ENCODE data around the gene ZNF462. TPM values are rescaled to one million over a fixed set of nuclear protein-coding genes. Genes with fewer than 3 reads are reported as not detected.

The ZNF462 gene
- total and polyA plus RNA-seq, 9 donors = 7.0 to 18.8 (median 9.2) TPM

DNA sequence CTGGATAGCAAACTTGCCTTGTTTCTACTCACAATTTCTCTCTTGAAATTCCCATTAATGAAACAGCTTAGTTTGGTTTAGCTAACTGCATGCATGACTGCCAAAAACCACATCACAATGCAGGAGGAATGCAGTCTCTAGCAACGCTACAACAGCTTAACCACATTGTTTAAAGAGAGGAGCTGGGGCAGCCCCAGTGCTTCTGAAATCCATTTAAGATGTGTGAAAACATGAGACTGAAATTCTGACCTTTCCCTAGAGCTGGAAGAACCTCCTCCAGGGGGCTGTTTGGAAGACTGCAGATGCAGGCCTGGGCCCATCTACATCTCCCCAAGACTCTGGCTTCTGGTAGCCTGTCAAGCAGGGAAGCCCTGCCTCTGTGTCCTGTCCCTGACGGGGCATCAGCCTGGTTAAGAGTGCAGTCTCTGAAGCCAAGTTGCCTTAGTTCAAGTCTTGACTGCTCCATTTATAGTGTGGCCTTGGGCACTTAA is 157.1 kb downstream of the ZNF462 start:
- no peak overlapping the region for H3K4me3 ChIP-seq (ENCODE audit: low read length)
- H3K27me3 ChIP-seq (ENCODE audit: control insufficient read depth, insufficient read depth, low read length) = no peaks in the 10 kb centered on the region
- peaks cover 7% of the 10 kb centered on the region for H3K9me3 ChIP-seq (replicated peaks; ENCODE audit: control insufficient read depth, low read depth, low read length)
- peak; percentile 94 for DNase-seq
- 63% methylated on average over 1 of the region's 2 CpGs for whole genome bisulfite sequencing (ENCODE audit: insufficient coverage)
- H3K27ac ChIP-seq (ENCODE audit: low read length) = peak overlapping the region; percentile 64
- peaks cover 5% of the 10 kb centered on the region for H3K4me1 ChIP-seq (ENCODE audit: control insufficient read depth, insufficient read depth, low read length)
- H3K36me3 ChIP-seq (ENCODE audit: control insufficient read depth, insufficient read depth, low read length) = no peaks in the 10 kb centered on the region

DNA sequence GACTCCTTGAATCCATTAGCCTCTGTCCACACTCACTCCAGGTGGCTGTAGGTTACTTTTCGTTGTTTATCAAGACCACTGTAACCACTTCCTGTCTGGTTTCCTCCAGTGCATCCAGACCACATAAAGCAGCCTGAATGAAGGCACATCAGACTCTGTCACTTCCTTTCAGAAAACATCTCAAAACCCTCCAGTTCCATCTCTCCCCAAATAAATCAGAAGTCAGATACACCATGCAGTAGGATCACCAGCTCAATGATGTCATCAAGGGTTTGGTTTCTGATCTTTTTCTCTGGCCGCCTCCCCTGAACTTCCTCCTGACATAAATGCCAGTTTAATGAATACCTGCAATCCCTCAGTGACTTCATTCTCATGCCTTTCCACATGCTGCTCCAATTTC is 161.2 kb downstream of the ZNF462 start:
- H3K27ac ChIP-seq (ENCODE audit: low read length) = no peak overlapping the region

DNA sequence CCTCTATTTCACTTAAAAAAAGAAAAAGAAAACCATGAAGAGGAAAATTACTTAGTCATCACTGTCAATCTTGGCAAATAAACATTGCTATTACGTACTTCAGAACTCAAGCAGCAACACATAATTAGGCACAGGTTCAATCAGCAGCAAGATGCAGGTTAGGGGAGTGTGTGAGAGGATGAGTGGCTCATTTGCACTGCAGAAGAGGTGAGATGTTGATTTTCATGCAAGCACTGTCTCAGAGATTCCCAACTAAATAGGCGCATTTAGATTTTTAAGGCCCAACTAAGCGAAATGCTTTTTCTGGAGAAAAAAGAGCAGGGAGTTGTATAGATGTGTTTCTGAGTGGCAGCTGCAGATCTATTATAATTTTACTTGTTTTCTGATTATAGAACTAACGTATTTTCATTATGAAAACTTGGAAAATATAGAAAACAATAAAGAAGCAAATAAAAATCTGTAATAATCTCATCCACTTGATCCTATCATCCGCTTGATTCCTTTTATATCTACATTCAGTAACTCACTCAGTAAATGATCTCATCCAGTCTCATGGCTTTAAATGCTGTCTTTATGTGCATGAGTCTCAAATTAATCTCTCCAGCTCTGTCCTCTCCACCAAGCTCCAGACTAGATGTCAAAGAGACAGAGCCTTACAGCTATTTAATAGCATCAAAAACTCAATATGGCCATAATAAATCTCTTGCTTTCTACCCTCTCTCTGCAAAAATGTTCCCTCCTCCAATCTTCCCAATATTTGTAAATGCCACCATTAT is 162.5 kb downstream of the ZNF462 start:
- Histone ChIP-seq H3K27ac (ENCODE audit: low read length) (no peak overlapping the region), H3K4me3 (ENCODE audit: low read length) (no peak overlapping the region), H3K4me1 (ENCODE audit: control insufficient read depth, insufficient read depth, low read length) (no peaks in the 10 kb centered on the region), H3K9me3 (replicated peaks; ENCODE audit: control insufficient read depth, low read depth, low read length) (no peaks in the 10 kb centered on the region), H3K27me3 (ENCODE audit: control insufficient read depth, insufficient read depth, low read length) (no peaks in the 10 kb centered on the region), H3K36me3 (ENCODE audit: control insufficient read depth, insufficient read depth, low read length) (no peaks in the 10 kb centered on the region)
- 100% methylated on average over 1 of the region's 5 CpGs for WGBS (ENCODE audit: insufficient coverage)
- DNase-seq = no peak

More for the DNA sequence above, 161.2 kb downstream of the ZNF462 start:
- 49% methylated on average over 2 of the region's 2 CpGs for WGBS (ENCODE audit: insufficient coverage)
- H3K9me3 ChIP-seq (replicated peaks; ENCODE audit: control insufficient read depth, low read depth, low read length) = no peaks in the 10 kb centered on the region
- H3K4me1 ChIP-seq (ENCODE audit: control insufficient read depth, insufficient read depth, low read length) = peaks cover 3% of the 10 kb centered on the region
- H3K4me3 ChIP-seq (ENCODE audit: low read length) = no peak overlapping the region
- H3K27me3 ChIP-seq (ENCODE audit: control insufficient read depth, insufficient read depth, low read length) = no peaks in the 10 kb centered on the region
- DNase-seq = no peak
- H3K36me3 ChIP-seq (ENCODE audit: control insufficient read depth, insufficient read depth, low read length) = no peaks in the 10 kb centered on the region

DNA sequence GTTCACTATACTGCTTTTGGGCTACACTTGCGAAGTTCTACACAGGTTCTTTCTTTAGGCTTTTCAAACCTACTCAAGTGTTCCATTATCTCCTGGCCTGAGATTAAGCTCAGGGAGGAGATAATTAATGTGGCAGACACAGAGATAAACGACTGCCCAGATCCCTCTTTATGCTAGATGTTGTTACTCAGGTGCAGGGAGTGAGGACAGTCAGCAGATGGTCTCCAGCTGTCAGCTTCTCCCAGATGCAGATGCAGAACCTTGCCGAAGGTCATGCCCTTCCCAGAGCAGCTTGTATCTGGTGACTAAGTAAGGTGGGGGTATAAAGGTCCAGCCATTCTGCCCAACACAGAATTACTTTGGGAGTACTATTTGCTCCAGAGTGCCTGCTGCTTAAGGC is 166.2 kb downstream of the ZNF462 start:
- H3K27me3 ChIP-seq (ENCODE audit: control insufficient read depth, insufficient read depth, low read length) = no peaks in the 10 kb centered on the region
- no CpG with 5 or more reads among the region's 3 CpGs for WGBS (ENCODE audit: insufficient coverage)
- no peaks in the 10 kb centered on the region for H3K4me1 ChIP-seq (ENCODE audit: control insufficient read depth, insufficient read depth, low read length)
- DNase-seq = no peak
- no peak overlapping the region for H3K4me3 ChIP-seq (ENCODE audit: low read length)
- H3K36me3 ChIP-seq (ENCODE audit: control insufficient read depth, insufficient read depth, low read length) = no peaks in the 10 kb centered on the region
- no peaks in the 10 kb centered on the region for H3K9me3 ChIP-seq (replicated peaks; ENCODE audit: control insufficient read depth, low read depth, low read length)
- no peak overlapping the region for H3K27ac ChIP-seq (ENCODE audit: low read length)

DNA sequence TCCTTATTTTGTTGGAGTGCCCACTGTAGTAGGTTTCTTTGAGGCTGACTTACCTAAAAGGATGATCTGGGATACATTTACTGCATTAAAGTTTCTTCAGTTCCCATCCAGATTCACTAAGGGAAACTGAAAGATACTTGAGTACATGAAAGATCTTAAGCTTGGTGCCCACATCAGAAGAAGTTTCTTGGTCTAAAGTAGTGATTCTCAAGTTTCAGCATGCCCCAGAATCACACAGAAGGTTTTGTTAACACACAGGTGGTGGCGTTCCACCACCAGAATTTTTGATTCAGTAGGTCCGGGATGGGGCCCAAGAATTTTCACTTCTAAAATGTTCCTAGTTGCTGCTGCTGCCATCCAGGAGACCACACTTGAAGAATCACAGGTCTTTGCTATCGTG is 171.0 kb downstream of the ZNF462 start:
- Histone ChIP-seq H3K27ac (ENCODE audit: low read length) (no peak overlapping the region), H3K36me3 (ENCODE audit: control insufficient read depth, insufficient read depth, low read length) (no peaks in the 10 kb centered on the region)
- whole genome bisulfite sequencing (ENCODE audit: insufficient coverage) = 89% methylated on average over 2 of the region's 3 CpGs

DNA sequence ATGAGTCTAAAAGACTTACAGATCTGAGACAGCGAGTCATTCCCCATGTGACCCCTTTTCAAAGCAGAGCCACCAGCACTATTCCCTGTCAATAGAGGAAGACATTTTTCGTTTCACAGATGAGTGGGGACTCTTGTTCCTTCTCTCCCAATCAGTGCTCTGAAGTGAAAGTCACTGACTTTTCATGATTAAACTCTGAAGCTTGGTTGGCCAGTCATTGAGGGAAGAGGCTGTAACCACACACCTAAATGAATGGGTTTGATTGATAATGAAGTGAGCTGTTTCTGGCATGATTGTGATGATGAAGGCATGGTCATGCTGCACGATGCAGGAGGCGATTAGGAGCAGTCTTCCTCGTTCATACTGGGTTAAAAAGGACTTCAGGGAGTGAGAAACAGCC is 171.9 kb downstream of the ZNF462 start:
- 79% methylated on average over 2 of the region's 5 CpGs for WGBS (ENCODE audit: insufficient coverage)
- Histone ChIP-seq H3K4me1 (ENCODE audit: control insufficient read depth, insufficient read depth, low read length) (no peaks in the 10 kb centered on the region), H3K4me3 (ENCODE audit: low read length) (no peak overlapping the region), H3K9me3 (replicated peaks; ENCODE audit: control insufficient read depth, low read depth, low read length) (no peaks in the 10 kb centered on the region), H3K27me3 (ENCODE audit: control insufficient read depth, insufficient read depth, low read length) (peaks cover 2% of the 10 kb centered on the region), H3K36me3 (ENCODE audit: control insufficient read depth, insufficient read depth, low read length) (no peaks in the 10 kb centered on the region), H3K27ac (ENCODE audit: low read length) (no peak overlapping the region)
- DNase-seq = no peak

More for the DNA sequence above, 171.0 kb downstream of the ZNF462 start:
- H3K4me3 ChIP-seq (ENCODE audit: low read length) = no peak overlapping the region
- no peaks in the 10 kb centered on the region for H3K27me3 ChIP-seq (ENCODE audit: control insufficient read depth, insufficient read depth, low read length)
- no peaks in the 10 kb centered on the region for H3K4me1 ChIP-seq (ENCODE audit: control insufficient read depth, insufficient read depth, low read length)
- no peak for DNase-seq
- no peaks in the 10 kb centered on the region for H3K9me3 ChIP-seq (replicated peaks; ENCODE audit: control insufficient read depth, low read depth, low read length)

DNA sequence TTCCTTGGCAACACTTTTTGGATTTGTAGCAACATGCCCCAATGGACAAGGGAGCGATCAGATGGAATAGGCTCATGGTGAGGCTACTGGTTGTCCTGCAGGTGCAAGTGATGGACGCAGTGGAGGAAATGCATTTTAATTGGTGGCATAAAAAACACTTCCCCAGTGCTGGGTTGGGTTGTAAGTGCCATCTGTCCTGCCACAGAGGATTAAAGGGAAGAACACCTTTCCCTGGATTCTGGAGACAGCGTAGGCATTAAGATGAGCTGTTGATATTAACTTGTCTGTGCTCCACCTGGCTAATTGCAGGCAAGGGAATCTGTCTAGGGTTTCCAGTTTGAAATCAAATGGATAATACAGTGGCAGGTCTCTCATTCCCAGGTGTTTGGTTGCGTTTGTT is 173.4 kb downstream of the ZNF462 start:
- WGBS (ENCODE audit: insufficient coverage) = 67% methylated on average over 2 of the region's 4 CpGs
- no peak overlapping the region for H3K4me3 ChIP-seq (ENCODE audit: low read length)
- H3K4me1 ChIP-seq (ENCODE audit: control insufficient read depth, insufficient read depth, low read length) = no peaks in the 10 kb centered on the region

DNA sequence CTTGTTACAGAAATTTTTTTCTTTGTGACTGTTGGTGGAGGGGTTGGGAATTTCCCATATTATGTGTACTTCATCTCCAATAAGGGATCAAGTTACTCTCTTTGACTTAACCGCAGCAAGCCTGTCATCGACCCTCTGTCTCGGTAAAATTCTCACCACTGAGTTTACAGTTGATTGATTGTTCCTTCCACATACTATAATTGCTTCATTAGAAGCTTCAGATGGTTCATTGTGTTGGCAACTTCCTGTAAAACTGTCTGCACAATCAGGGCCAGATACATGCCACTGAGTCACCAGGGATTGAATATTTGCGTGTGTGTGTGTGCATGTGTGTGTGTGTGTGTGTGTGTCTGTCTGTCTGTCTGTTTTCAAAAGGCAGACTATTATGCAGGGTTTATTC is 176.6 kb downstream of the ZNF462 start:
- H3K36me3 ChIP-seq (ENCODE audit: control insufficient read depth, insufficient read depth, low read length) = no peaks in the 10 kb centered on the region
- H3K9me3 ChIP-seq (replicated peaks; ENCODE audit: control insufficient read depth, low read depth, low read length) = no peaks in the 10 kb centered on the region
- peaks cover 2% of the 10 kb centered on the region for H3K27me3 ChIP-seq (ENCODE audit: control insufficient read depth, insufficient read depth, low read length)
- no peaks in the 10 kb centered on the region for H3K4me1 ChIP-seq (ENCODE audit: control insufficient read depth, insufficient read depth, low read length)
- no peak overlapping the region for H3K4me3 ChIP-seq (ENCODE audit: low read length)
- H3K27ac ChIP-seq (ENCODE audit: low read length) = no peak overlapping the region
- WGBS (ENCODE audit: insufficient coverage) = no CpG with 5 or more reads among the region's 4 CpGs
- no peak for DNase-seq

More for the DNA sequence above, 173.4 kb downstream of the ZNF462 start:
- Histone ChIP-seq H3K27me3 (ENCODE audit: control insufficient read depth, insufficient read depth, low read length) (peaks cover 2% of the 10 kb centered on the region), H3K36me3 (ENCODE audit: control insufficient read depth, insufficient read depth, low read length) (no peaks in the 10 kb centered on the region), H3K27ac (ENCODE audit: low read length) (no peak overlapping the region), H3K9me3 (replicated peaks; ENCODE audit: control insufficient read depth, low read depth, low read length) (no peaks in the 10 kb centered on the region)
- DNase-seq = no peak

DNA sequence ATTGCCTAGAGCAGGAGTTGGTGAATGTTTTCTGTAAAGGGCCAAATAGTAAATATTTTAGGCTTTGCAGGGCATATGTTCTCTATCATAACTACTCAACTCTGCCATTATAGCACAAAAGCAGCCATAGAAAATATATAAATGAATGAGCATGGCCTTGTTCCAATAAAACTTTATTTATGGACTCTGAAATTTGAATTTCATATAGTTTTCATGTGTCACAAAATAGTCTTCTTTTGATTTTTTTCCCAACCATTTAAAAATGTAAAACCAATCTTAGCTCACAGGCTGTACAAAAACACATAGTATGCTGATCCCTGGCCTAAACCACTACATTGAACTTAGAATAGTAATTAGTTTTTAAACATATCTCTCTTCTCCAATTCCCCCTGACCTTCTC is 179.6 kb downstream of the ZNF462 start:
- Histone ChIP-seq H3K4me1 (ENCODE audit: control insufficient read depth, insufficient read depth, low read length) (no peaks in the 10 kb centered on the region), H3K36me3 (ENCODE audit: control insufficient read depth, insufficient read depth, low read length) (no peaks in the 10 kb centered on the region), H3K27me3 (ENCODE audit: control insufficient read depth, insufficient read depth, low read length) (peaks cover 2% of the 10 kb centered on the region), H3K27ac (ENCODE audit: low read length) (no peak overlapping the region), H3K4me3 (ENCODE audit: low read length) (no peak overlapping the region), H3K9me3 (replicated peaks; ENCODE audit: control insufficient read depth, low read depth, low read length) (no peaks in the 10 kb centered on the region)
- DNase-seq = no peak

DNA sequence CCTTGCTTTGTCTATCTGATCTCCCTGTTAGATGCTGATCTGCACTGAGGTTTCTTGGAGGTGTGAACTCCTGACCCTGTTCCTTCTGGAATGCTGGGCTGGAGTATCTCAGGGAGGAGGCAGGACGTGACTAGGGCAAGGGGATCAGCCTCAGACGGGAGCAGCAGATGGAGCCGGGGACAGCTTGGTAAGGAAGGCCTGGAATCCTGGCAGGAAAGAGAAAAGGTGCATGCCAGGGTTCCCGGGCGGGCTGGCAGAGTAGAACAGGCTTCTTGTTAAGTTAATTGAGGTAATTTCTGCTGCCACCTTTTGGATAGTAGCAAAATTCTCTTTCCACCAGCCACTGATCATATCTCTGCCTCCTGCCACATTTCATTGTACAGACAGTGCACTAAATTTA is 180.9 kb downstream of the ZNF462 start:
- H3K27me3 ChIP-seq (ENCODE audit: control insufficient read depth, insufficient read depth, low read length) = peaks cover 2% of the 10 kb centered on the region
- no peak overlapping the region for H3K27ac ChIP-seq (ENCODE audit: low read length)
- no peak overlapping the region for H3K4me3 ChIP-seq (ENCODE audit: low read length)
- H3K36me3 ChIP-seq (ENCODE audit: control insufficient read depth, insufficient read depth, low read length) = no peaks in the 10 kb centered on the region
- WGBS (ENCODE audit: insufficient coverage) = 49% methylated on average over 3 of the region's 5 CpGs
- H3K4me1 ChIP-seq (ENCODE audit: control insufficient read depth, insufficient read depth, low read length) = no peaks in the 10 kb centered on the region
- H3K9me3 ChIP-seq (replicated peaks; ENCODE audit: control insufficient read depth, low read depth, low read length) = no peaks in the 10 kb centered on the region
- no peak for DNase-seq

Measured in muscle of leg (tissue), 11 donors.